ENCODE measurements around the gene ACAD9. TPM values are rescaled to one million over a fixed set of nuclear protein-coding genes. Genes with fewer than 3 reads are reported as not detected.

The ACAD9 gene
- total RNA-seq, 4 donors from 2014 or later: 13.1 to 51.4 (median 44.5) TPM

DNA sequence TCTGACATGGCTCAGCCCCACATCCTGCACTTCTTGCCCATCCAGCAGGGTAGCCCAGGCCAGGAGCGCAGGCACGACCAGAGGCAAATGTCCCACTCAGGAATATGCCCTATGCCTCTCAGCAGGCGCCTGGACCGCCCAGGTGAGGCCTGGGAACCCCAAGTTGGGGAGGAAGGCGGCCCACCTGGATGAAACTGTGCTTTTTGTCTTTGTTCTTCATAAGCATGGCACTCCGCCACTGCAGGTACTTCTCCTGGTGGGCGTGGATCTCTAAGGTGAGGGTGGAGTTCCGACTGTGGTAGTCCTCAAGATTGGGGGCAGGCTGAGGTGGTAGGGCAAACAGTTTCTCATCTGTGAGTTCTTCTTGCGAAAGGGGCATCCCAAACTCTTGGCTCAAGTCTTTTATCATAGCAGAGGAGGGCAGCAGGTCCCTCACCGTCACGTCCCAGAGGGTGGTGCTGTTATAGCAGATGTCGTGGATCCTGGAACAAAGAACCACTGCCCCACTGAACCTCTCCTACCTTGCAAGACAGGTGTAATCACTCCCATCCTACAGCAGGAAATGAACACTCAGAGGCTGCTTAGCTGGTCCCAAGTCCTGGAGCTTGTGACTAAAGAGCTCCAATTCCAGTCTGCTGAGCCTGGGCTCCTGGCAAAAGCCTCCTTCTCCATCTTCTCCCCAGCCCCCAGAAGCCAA lies 53.2 kb downstream of the ACAD9 start:
- no peaks in the 10 kb centered on the region for H3K4me1 ChIP-seq
- H3K4me3 ChIP-seq: no peak overlapping the region
- intact Hi-C loops (cut with DNase I; ENCODE audit: low total_unique reads): no loop called here
- no peak for TF ChIP-seq POLR2A (IDR thresholded peaks at IDR 0.05)
- TF ChIP-seq, protein P1, sequence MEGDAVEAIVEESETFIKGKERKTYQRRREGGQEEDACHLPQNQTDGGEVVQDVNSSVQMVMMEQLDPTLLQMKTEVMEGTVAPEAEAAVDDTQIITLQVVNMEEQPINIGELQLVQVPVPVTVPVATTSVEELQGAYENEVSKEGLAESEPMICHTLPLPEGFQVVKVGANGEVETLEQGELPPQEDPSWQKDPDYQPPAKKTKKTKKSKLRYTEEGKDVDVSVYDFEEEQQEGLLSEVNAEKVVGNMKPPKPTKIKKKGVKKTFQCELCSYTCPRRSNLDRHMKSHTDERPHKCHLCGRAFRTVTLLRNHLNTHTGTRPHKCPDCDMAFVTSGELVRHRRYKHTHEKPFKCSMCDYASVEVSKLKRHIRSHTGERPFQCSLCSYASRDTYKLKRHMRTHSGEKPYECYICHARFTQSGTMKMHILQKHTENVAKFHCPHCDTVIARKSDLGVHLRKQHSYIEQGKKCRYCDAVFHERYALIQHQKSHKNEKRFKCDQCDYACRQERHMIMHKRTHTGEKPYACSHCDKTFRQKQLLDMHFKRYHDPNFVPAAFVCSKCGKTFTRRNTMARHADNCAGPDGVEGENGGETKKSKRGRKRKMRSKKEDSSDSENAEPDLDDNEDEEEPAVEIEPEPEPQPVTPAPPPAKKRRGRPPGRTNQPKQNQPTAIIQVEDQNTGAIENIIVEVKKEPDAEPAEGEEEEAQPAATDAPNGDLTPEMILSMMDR (IDR thresholded peaks at IDR 0.05): no peak
- DNase-seq: no peak
- H3K27ac ChIP-seq: no peak overlapping the region
- H3K36me3 ChIP-seq: no peaks in the 10 kb centered on the region
- no peaks in the 10 kb centered on the region for H3K27me3 ChIP-seq
- H3K9me3 ChIP-seq: no peaks in the 10 kb centered on the region

DNA sequence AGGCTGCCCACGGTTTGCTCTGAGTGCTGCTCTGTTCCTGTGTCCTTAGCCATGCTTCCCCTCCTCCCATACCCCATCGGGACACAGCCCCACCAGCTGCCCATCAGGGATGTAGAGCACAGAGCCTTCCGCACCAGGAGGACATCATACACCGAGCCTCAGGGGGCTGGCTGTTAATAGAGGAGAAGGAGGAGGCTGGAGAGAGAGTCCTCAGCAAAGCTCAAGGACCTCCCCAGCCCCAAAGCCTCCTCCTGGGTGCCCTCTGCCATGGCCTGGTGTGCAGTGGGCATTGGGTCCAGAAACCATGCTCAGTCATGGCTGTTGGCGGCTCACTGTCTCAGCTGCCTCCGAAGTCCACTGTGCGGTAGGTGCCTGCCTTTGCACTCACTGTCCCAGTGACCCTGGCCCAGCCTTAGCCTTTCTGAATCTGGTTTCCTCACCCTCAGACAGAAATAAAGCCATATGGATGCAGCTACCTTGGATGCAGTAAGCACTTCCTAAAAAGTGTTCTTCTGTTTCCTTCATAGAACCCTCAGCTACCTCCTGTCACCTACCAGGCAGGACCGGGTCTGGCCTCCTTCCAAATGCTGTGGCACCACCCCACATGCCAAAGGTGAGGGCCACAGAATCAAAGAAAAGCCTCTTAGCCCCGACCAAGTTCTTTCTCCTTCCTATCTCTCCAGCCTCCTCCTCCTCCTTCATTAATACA lies 53.9 kb downstream of the ACAD9 start:
- no peak overlapping the region for H3K4me3 ChIP-seq
- no peak for DNase-seq
- no peaks in the 10 kb centered on the region for H3K27me3 ChIP-seq
- H3K9me3 ChIP-seq: no peaks in the 10 kb centered on the region
- no peaks in the 10 kb centered on the region for H3K36me3 ChIP-seq
- no peaks in the 10 kb centered on the region for H3K4me1 ChIP-seq
- no peak for TF ChIP-seq POLR2A (IDR thresholded peaks at IDR 0.05)
- TF ChIP-seq, protein P1 (IDR thresholded peaks at IDR 0.05): no peak
- H3K27ac ChIP-seq: no peak overlapping the region
- intact Hi-C loops (cut with DNase I; ENCODE audit: low total_unique reads): no loop called here

DNA sequence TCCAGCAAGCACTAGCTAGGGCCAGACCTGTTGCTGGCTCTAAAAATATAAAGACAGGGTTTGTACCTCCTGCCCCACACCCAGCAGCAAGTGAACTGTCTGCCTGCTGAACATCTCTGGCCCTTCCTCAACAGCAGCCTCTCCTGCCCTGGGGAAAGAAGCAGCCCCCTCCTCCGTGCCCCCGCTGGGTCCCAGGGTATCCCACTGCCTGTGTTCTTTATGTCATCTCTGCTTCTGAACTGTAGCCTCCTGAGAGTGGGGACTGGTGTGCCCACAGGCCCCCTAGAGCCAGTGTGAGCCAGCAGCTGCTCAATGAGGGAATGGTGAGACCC lies 54.5 kb downstream of the ACAD9 start:
- Histone ChIP-seq H3K4me1 (no peaks in the 10 kb centered on the region), H3K27me3 (no peaks in the 10 kb centered on the region), H3K4me3 (no peak overlapping the region), H3K36me3 (no peaks in the 10 kb centered on the region), H3K9me3 (no peaks in the 10 kb centered on the region), H3K27ac (no peak overlapping the region)
- no peak for TF ChIP-seq POLR2A (IDR thresholded peaks at IDR 0.05)
- TF ChIP-seq, protein P1 (IDR thresholded peaks at IDR 0.05): no peak
- DNase-seq: no peak
- intact Hi-C loops (cut with DNase I; ENCODE audit: low total_unique reads): no loop called here

DNA sequence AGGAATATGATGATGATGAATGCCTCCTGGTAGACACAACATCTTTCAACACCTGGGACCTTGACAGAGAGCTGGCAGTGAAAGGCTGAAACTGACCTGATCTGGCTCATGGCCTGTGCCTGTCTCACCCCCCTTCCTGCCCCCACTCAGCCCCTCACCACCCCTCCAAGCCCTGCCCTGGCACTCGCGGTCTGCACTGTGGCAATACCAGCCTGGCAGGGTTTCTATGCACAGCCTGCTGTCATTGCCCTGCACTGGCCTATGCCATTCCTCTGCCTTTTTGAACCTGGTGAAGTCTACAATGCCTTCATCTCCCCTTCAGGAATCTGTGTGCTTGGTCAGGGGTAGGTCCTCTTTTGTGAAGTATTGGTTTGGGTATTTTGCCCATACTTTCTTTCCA lies 56.5 kb downstream of the ACAD9 start:
- Histone ChIP-seq H3K4me1 (no peaks in the 10 kb centered on the region), H3K27ac (no peak overlapping the region), H3K36me3 (no peaks in the 10 kb centered on the region), H3K9me3 (no peaks in the 10 kb centered on the region), H3K27me3 (no peaks in the 10 kb centered on the region), H3K4me3 (no peak overlapping the region)
- TF ChIP-seq, protein P1 (IDR thresholded peaks at IDR 0.05): no peak
- no peak for TF ChIP-seq POLR2A (IDR thresholded peaks at IDR 0.05)
- DNase-seq: no peak
- intact Hi-C loops (cut with DNase I; ENCODE audit: low total_unique reads): no loop called here

DNA sequence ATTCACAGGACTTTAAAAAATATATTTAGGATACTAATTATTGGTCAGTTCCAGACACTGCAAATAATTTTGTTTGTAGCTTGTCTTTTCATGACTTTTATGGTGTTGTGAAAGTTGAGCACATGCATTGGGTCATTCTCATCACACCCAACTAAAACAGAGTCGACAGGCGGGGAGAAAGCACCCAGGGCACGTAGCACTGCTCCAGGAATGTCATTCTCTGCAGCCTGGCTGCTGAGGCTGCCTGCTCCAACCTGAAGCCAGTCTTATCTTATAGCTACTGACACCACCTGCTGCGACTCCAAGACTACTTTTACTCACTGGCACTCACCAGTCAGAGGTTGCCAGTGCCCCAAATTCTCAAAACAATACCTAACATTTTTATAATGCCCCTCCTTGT lies 56.9 kb downstream of the ACAD9 start:
- Histone ChIP-seq H3K9me3 (no peaks in the 10 kb centered on the region), H3K4me3 (no peak overlapping the region), H3K4me1 (no peaks in the 10 kb centered on the region), H3K36me3 (no peaks in the 10 kb centered on the region), H3K27ac (no peak overlapping the region), H3K27me3 (no peaks in the 10 kb centered on the region)
- no peak for DNase-seq
- intact Hi-C loops (cut with DNase I; ENCODE audit: low total_unique reads): no loop called here
- TF ChIP-seq, protein P1 (IDR thresholded peaks at IDR 0.05): no peak
- no peak for TF ChIP-seq POLR2A (IDR thresholded peaks at IDR 0.05)
